Islet precursor cell (in vitro differentiated cells): Measurements from ENCODE around the gene RAB33A.
A peak's percentile ranks its signal among the peaks of the same experiment; 100 is the strongest.
"Not testable (repeated sequence)": the region's sequence is repeated elsewhere in the genome, so short reads cannot be mapped to it uniquely, and the experiment has no call there.

Source experiments
- DNase-seq: peaks from one replicate; pipeline ENCODE4 v3.0.0-alpha.2; 2018

RAB33A gene

GRCh38 chrX:130173190-130173895, 1.6 kb downstream of the RAB33A start:
- DNase-seq, result peak; percentile 66

GRCh38 chrX:130174045-130174704, 2.4 kb downstream of the RAB33A start:
- DNase-seq, result peak; percentile 79

GRCh38 chrX:130174937-130175336, 3.2 kb downstream of the RAB33A start:
- no peak for DNase-seq

GRCh38 chrX:130176354-130176776, 4.6 kb downstream of the RAB33A start:
- DNase-seq, result no peak

- no peak for DNase-seq
Observed at GRCh38 chrX:130176942-130177341, 5.2 kb downstream of the RAB33A start.

- DNase-seq, result no peak
Observed at GRCh38 chrX:130179170-130179569, 7.4 kb downstream of the RAB33A start.

- DNase-seq, result no peak
Observed at GRCh38 chrX:130179579-130180215, 7.9 kb downstream of the RAB33A start.

GRCh38 chrX:130184168-130184567, 12.4 kb downstream of the RAB33A start:
- DNase-seq, result no peak

- no peak for DNase-seq
Observed at GRCh38 chrX:130184857-130185256, 13.1 kb downstream of the RAB33A start.

GRCh38 chrX:130186651-130187050, 14.9 kb downstream of the RAB33A start:
- peak; percentile 65 for DNase-seq

- DNase-seq, result no peak
Observed at GRCh38 chrX:130190801-130191200, 19.0 kb downstream of the RAB33A start.

- no peak for DNase-seq
Observed at GRCh38 chrX:130196466-130196865, 24.7 kb downstream of the RAB33A start.

GRCh38 chrX:130197464-130197863, 25.7 kb downstream of the RAB33A start:
- no peak for DNase-seq

- DNase-seq, result no peak
Observed at GRCh38 chrX:130204647-130205046, 32.9 kb downstream of the RAB33A start.

GRCh38 chrX:130211415-130212186, 39.8 kb downstream of the RAB33A start:
- no peak for DNase-seq

- DNase-seq, result no peak
Observed at GRCh38 chrX:130212371-130212770, 40.6 kb downstream of the RAB33A start.

- DNase-seq, result no peak
Observed at GRCh38 chrX:130213376-130213775, 41.6 kb downstream of the RAB33A start.

- no peak for DNase-seq
Observed at GRCh38 chrX:130216320-130216719, 44.6 kb downstream of the RAB33A start.

GRCh38 chrX:130224810-130225209, 53.0 kb downstream of the RAB33A start:
- no peak for DNase-seq

GRCh38 chrX:130228871-130229270, 57.1 kb downstream of the RAB33A start:
- no peak for DNase-seq

- DNase-seq, result not testable (repeated sequence)
Observed at GRCh38 chrX:130231184-130231583, 59.4 kb downstream of the RAB33A start.
